GM18526 (cell line): ENCODE measurements around the gene PLA2G5.

Experiments
- POLR2A ChIP-seq: IDR thresholded peaks from 3 replicates; pipeline ENCODE4 v1.6.1; 2011; ENCODE audit not compliant: insufficient read length; ENCODE audit errors: extremely low read depth

The PLA2G5 gene

DNA sequence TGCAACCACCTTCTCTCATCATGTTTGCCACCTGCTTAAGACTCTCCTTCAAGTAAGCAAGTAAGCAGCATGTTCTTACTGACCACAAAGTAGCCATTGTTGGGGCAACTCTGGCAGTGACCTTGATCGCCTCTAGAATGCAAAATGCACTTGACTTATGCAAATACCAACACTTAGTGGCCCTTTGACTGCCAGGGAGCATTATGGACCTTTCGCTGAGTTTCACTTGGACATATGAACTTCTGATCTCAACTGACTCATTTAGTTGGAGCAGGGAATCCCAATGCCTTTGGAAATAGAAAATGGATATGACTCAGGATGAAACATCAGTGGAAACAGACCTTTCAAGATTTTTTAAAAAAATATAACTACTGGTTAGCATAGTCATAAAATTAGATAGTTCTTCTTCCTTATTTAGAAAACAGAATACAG lies 6.1 kb upstream of the PLA2G5 start:
- no peak for TF ChIP-seq POLR2A

DNA sequence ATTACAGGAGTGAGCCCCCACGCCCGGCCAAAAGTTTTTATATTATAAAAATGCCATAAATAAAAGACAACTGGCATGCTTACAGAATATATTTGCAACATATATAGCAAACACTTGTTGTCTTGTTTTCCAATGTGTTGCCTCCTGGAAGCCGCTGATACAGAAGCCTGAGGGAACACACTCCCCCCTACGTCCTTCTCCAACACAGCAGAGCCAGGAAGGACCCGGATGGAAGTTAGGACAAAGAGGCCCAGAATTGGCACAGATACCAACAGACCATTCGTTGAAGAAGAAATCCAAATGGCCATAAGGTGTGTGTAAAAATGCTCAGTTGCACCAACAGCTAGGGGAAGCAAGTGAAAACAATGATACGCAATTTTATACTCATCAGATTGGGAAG lies 1.3 kb upstream of the PLA2G5 start:
- no peak for TF ChIP-seq POLR2A

DNA sequence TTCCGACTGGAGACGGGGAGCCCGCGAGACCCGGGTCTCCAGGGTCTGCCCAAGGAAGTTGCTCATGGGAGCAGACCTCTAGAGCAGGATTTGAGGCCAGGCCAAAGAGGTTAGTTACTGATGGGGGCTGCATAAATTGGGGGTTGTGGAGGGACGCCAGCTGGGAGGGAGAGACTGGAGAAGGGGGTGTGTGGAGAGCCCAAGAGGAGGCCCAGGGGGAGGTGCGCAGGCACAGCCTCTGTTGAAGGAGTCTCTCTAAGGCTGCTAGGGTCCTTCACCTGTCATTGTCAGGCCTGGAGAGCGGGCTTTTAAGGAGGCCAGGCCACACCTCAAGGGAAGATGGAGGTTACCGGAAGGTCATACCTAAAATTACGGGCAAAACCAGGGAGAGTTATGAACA lies 363 bp downstream of the PLA2G5 start:
- no peak for TF ChIP-seq POLR2A

DNA sequence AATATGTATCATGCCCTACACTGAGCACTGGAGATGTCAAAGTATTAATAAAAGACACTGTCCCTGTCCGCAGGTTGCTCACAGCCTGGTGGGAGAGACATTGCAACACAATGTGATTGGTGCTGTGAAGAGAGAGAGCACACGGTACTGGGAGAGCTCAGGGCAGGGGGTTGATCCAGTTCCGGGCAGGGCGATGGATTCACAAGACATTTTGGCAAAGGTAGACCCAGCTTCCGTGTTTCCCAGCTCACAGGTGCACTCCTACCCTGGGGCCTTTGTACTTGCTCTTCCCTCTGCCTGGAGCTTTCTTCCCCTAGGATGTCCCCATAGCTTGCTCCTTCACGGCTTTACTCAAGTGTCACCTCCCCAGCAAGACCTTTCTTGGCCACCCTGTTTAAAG lies 1.4 kb downstream of the PLA2G5 start:
- TF ChIP-seq POLR2A, result no peak

DNA sequence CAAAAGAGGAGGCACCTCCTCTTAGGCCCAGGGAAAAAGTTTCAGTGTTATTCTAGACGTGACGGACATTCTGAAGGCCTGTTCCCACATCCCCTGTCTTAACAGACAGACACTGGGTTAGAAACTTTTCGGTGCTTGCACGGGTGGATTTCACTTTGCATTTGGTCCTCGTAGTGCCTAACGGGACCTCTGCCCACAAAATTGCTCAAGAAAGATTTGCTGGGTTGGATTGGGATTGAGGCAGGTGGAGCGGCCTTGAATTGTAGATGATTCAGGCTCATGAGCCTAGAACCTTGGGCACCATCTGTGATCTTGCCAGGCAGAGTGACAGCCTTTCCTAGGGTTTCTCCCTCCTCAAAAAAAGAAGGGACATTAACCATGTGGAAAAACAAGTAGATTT lies 2.8 kb downstream of the PLA2G5 start:
- TF ChIP-seq POLR2A, result no peak

DNA sequence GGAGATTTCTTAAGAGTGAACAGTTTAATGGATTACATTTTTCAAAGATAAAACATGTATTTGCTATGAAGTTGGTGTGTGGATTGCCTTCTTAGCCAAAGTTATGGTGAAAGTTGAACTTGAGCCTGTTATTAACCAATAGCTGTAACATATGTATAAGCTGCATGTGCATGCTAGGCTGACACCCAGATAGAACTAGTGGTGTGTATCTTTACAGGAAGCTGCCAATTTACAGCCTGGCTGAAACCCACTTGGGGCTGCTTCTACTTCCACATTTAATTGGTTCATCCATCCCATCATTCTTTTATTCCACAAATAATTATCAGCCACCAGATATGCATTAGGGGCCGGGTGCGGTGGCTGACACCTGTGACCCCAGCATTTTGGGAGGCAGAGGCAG lies 3.3 kb downstream of the PLA2G5 start:
- TF ChIP-seq POLR2A, result no peak

DNA sequence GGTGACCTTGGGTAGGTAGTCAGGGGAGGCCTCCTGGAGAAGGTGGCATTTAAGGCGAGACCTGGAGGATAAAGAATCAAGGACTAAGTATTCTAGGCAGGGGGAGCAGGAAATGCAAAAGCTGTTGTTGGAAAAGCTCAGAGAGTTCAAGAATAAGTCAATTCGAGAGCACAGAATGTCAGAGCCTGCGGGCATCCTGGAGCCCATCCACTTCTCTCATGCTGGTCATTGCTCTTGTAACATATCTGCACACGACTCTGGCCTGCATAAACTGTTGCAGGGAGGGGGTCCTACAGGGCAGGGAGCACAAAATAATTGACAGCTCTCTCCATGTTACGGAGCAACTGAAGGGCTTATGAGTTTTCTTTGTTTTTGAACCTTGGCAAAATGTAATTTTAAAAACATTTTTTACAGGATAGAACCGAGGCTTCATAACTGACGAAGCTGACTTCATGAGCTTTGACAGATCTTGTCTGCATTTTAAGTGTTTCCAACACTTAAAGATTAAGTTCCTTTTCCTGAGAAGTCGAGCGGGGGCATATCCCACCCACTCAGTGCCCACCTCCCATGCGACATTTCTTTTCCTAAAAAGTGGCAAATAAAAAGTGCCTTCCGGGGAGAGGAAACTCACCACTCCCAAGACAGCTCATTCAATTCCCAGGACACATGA lies 4.2 kb downstream of the PLA2G5 start:
- no peak for TF ChIP-seq POLR2A

DNA sequence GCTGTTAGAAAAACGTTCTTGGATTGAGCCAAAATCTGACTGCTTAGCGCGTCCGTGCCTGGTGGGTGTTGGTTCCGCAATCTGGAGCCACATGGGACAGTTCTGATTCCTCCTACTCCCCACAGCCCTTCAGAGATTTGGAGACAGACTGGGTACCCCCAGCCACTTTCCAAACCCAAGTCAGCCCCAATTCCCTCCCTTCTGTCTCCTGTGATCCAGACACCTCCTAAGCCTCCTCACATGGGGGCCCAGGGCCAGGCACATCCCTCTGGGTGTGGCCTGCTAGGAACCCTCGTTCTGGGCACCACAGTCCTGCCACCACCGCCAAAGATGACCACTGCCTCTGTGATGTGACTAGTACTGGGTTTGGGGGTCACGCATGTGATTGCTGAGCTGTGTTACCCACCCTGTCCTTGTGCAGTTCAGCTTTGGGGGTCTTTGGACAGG lies 4.8 kb downstream of the PLA2G5 start:
- no peak for TF ChIP-seq POLR2A

DNA sequence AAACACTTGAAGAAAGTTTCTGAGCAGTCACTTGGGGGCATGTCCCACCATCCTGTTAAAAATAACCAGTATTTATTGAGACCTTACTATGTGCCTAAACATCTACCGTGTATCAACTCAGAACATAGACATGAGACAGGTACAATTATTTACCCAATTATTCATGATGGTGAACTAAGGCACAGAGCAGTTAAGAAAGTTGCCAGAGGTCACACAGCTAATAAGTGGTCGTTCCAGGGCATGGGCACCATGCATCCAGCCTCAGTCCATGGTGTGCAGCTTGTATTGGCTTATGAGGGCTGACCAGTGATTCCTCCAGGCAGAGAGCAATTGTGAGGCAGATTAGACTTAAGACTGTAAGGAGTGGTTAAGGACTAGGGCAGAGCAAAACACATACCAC lies 5.4 kb downstream of the PLA2G5 start:
- no peak for TF ChIP-seq POLR2A

DNA sequence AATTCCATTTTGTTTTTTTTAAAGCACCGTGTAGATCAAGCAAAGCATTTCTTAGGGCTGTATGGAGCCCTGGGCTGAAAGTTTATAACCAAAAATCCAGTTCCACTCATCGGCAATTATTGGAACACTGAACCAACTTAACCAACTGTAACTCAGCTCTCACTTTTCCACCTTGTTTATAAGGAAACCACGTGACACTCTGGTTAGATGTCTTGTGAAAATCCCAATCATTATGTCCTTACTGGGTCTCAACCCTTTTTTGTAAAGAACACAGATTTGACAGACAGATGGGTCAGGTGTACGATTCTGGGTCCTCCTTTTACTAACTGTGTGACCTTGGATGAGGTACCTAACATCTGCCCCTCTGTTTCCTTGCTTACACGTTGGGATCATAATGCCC lies 6.2 kb downstream of the PLA2G5 start:
- TF ChIP-seq POLR2A, result no peak

DNA sequence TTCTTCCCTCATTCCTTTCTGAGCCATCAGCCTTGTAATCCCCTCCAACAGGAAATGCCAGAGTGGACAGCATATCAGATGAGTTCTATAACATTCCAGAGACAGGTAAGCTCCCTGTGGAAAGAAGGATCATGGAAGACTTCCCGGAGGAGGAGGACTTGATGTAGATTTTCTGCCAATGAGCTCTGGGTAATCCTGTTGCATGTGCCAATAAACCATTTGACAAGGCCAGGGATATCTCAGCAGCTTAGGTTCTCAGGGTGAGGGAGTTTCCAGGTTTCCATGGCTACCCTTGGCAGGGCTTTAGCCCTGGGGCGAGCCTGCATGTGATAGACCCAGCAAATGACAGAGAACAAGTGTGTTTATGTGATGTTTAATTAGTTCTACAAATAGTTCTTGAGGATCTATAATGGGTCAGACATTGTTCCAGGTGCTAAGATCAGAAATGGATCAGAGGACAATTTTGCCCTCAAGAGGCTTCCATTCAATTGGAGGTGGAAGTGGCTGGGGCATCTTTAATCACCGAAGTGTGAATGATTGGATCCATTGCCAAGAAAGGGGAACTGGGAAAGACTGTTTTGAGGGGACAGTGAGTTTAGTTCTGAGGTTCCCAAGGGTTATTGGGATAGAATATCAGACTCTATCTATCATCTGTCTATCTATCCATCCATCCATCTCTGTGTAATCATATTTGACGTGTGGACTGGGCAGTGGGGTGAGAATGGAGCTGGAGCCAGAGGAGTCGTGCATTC lies 6.9 kb downstream of the PLA2G5 start:
- no peak for TF ChIP-seq POLR2A

DNA sequence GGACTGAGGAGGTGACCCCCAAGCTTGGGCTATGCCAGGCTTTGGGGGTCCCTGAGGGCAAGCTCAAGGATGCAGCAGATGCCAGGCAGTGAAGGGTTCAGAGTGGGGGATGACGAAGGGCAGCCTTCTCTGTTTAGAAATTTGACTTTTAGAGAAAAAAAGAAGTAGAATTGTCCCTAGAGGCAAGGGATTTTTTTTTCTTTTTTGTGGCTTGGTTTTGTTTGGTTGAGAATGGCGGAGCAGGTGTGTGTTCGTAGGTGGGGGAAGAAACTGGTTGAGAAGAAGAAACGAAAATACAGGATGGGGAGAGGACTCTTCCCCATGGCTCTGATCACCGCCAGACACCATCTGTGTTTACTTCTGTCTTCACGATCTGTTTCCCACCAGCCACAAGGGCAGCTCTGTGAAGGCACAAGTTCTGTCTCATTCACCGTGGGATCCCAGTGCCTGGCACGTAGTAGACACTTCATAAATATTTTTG lies 8.2 kb downstream of the PLA2G5 start:
- no peak for TF ChIP-seq POLR2A

DNA sequence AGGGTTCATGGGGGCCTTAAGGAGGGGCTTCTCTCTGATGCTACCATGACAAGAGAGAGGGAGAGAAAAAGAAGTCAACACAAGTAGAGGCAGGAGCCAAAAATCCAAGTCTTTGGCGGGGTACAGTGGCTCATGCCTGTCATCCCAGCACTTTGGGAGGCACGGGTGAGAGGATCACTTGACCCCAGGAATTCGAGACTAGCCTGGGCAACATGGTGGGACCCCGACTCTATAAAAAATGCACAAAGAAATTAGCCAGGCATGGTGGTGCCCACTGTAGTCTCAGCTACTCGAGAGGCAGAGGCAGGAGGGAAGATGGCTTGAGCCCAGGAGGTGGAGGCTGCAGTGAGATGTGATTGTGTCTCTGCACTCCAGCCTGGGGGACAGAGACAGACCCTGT lies 8.7 kb downstream of the PLA2G5 start:
- no peak for TF ChIP-seq POLR2A

DNA sequence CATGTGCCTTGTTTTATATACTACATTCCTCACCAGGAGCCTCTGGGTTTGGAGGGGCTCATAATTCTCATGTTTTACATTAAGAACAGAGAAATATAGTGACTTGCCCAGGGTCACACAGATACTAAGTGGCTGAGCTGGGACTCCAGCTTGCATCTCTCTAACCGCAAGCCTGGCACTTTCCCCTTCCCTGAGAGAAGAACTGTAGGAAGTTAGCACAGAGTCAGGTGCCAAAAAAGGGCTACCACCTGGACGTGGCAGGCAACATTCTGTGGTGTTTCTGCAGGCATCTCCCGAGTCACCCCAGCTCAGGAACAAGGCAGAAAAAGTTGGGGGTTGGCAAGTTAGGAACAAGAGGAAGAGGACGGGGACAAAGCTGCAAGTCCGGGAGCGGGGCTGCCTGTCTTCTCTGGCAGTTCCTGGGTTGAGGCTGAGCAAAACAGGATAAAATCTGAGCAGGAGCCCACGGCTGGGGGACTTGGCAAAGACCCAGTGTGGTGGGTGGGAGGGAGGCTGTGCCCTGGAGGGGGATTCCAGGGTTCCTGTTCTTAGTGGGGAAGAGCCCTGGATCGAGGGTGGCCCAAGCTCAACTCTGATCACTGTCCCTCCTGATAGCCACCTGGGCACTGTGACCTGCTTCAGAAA lies 9.8 kb downstream of the PLA2G5 start:
- TF ChIP-seq POLR2A, result no peak

DNA sequence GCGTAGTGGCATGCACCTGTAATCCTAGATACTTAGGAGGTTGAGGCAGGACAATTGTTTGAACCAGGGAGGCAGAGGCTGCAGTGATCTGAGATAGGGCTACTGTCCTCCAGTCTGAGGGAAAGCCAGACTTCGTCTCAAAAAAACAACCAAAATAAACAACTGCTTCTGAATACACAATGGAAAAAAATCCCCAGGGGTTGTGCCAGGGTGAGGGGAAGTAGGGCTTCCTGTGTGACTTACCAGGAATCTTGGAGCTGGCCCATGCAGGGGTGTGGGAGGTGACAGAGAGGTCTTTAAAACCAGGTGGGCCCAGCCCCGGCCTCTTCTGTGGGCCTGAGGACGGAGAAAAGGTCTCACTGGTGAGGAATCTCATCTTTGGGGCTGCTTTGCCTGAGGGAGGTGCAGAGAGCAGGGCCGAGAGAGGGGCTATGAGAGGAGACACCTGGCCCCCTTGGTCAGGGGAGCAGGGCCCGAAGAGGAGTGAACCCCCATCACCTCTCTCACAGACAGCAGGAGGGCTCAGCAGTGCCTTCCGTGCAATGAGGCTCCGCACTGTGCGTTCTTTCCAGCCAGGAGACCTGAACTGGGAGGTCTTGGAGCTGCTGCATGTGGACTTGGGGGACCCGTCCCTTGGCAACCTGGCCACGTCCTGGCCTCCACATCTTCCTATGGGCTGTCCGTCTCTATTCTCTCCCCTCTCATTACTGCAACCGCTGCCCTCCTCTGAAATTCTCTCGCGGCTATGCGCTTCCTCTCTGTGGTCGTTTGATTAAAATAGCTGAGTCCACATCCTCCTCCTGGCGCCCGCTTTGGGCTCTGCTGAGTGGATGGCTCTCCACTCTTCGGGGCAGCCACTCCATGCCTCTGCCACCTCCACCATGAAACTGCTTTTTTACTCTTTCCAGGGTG lies 10.7 kb downstream of the PLA2G5 start:
- no peak for TF ChIP-seq POLR2A
